Measurements from ENCODE around the gene LMX1B. TPM values are rescaled to one million over a fixed set of nuclear protein-coding genes. Genes with fewer than 3 reads are reported as not detected.
A peak's percentile ranks its signal among the peaks of the same experiment; 100 is the strongest.

The LMX1B gene
- total and polyA plus RNA-seq, 3 donors from 2014 or later, result 2.8 to 7.6 (median 7.6) TPM

- no peaks in the 10 kb centered on the region for H3K36me3 ChIP-seq (ENCODE audit: low read depth, missing control alignments)
- DNase-seq, result no peak
- no peak overlapping the region for H3K4me3 ChIP-seq
- H3K9me3 ChIP-seq, result no peaks in the 10 kb centered on the region
- intact Hi-C loops (cut with DNase I; ENCODE audit: low total_unique reads), result no loop called here
- peaks cover 14% of the 10 kb centered on the region for H3K4me1 ChIP-seq
- TF ChIP-seq CTCF (IDR thresholded peaks at IDR 0.05) (no peak), POLR2A (IDR thresholded peaks at IDR 0.05) (no peak)
- no peaks in the 10 kb centered on the region for H3K27me3 ChIP-seq
- 89 to 93% methylated on average over 7 of the region's 7 CpGs for WGBS, 2 donors
- H3K27ac ChIP-seq, result no peak overlapping the region
These were observed 29.1 kb upstream of the LMX1B start for GRCh38 chr9:126584611-126585010.

- Histone ChIP-seq H3K27me3 (no peaks in the 10 kb centered on the region), H3K27ac (no peak overlapping the region), H3K9me3 (no peaks in the 10 kb centered on the region), H3K4me3 (no peak overlapping the region), H3K36me3 (ENCODE audit: low read depth, missing control alignments) (no peaks in the 10 kb centered on the region), H3K4me1 (peaks cover 14% of the 10 kb centered on the region)
- intact Hi-C loops (cut with DNase I; ENCODE audit: low total_unique reads), result no loop called here
- WGBS, 2 donors, result 91 to 93% methylated on average over 14 of the region's 14 CpGs
- no peak for DNase-seq
- TF ChIP-seq CTCF (IDR thresholded peaks at IDR 0.05), result no peak
These were observed 27.5 kb upstream of the LMX1B start for GRCh38 chr9:126586236-126586635.

- DNase-seq, result peak; percentile 28
- Histone ChIP-seq H3K27ac (no peak overlapping the region), H3K4me3 (no peak overlapping the region), H3K27me3 (no peaks in the 10 kb centered on the region), H3K36me3 (ENCODE audit: low read depth, missing control alignments) (no peaks in the 10 kb centered on the region), H3K9me3 (no peaks in the 10 kb centered on the region), H3K4me1 (peaks cover 14% of the 10 kb centered on the region)
- intact Hi-C loops (cut with DNase I; ENCODE audit: low total_unique reads), result no loop called here
- TF ChIP-seq POLR2A (IDR thresholded peaks at IDR 0.05), result no peak
- TF ChIP-seq CTCF (IDR thresholded peaks at IDR 0.05), result no peak
- WGBS, 2 donors, result 49 to 53% methylated on average over 15 to 20 of the region's 20 CpGs
These were observed 26.2 kb upstream of the LMX1B start for GRCh38 chr9:126587187-126588185.

GRCh38 chr9:126588491-126589168, 25.1 kb upstream of the LMX1B start:
- intact Hi-C loops (cut with DNase I; ENCODE audit: low total_unique reads), result no loop called here
- H3K27me3 ChIP-seq, result no peaks in the 10 kb centered on the region
- no peak for DNase-seq
- no peak for TF ChIP-seq CTCF (IDR thresholded peaks at IDR 0.05)
- no peak for TF ChIP-seq POLR2A (IDR thresholded peaks at IDR 0.05)
- peaks cover 9% of the 10 kb centered on the region for H3K4me1 ChIP-seq
- H3K9me3 ChIP-seq, result no peaks in the 10 kb centered on the region
- 68 to 79% methylated on average over 10 of the region's 10 CpGs for WGBS, 2 donors
- no peak overlapping the region for H3K27ac ChIP-seq
- H3K36me3 ChIP-seq (ENCODE audit: low read depth, missing control alignments), result no peaks in the 10 kb centered on the region
- H3K4me3 ChIP-seq, result no peak overlapping the region
